GM21360 (cell line): ENCODE results near the gene IP6K3.

Experiments
- ATAC-seq: cut with Tn5 transposase; IDR thresholded peaks from one replicate; pipeline ENCODE4 v1.9.1; 2021; ENCODE audit warnings: mild to moderate bottlenecking, moderate library complexity; ENCODE audit not compliant: unreplicated experiment

IP6K3 gene

GRCh38 chr6:33742092-33742491, 4.6 kb downstream of the IP6K3 start:
- no peak for ATAC-seq

DNA sequence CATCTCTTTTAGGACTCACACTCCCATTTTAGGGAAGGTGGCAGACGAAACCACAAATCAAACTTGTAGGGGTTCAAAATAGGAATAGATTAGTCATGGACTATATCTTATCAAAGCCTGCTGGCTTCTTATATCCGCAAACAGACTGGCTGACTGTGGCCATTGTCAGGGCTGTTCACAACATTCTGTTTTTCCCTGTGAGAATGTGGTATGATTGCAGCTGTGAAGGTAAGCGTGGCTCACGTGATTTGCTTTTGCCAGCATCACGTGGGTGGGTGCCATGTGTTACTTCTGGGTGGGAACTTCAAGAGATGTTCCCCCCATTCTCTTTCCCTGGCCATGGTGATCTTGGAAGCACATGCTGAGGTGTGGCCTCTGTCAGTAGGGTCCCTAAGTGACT, 5.9 kb downstream of the IP6K3 start:
- ATAC-seq: no peak

DNA sequence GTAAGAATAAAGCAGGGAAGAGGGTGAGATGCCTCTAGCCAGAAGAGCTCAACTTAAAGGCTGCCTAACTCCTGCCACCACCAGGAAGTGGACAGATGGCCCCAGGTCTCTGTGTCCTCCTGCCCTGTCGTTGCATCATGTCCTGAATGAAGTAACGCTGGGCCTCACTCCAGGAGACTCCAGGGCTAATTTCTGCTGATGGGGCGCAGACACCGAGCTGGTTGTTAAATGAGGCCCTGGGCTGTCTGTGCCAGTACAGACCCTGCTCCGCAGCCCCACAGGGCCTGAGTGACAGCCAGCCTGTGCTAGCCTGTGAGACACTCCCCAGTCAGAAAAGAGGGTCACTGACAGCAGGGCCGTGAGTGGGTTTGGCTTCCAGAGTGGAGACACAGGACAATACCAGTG, 6.5 kb downstream of the IP6K3 start:
- ATAC-seq: no peak

DNA sequence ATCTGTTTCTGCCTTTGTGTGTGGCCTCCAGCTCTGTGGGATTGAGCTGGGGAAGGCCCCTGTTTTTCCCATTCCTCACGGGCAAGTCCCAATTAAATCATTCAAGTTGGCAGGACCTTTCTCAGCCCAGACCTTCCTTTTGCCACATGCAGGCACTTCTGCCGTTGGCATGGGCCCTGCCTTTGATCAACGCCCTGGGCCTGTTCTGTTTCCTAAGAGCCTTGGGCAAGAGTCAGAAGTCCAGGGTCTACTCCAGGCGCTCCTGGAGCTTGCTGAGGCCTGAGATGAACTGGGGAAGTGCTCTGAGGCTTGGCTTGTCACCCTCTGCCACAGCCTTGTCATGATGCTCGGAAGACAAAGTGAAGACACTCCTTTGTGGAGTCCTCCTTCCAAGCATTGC, 7.1 kb downstream of the IP6K3 start:
- ATAC-seq: no peak

- ATAC-seq: no peak
Observed at GRCh38 chr6:33738879-33739278, 7.8 kb downstream of the IP6K3 start.

DNA sequence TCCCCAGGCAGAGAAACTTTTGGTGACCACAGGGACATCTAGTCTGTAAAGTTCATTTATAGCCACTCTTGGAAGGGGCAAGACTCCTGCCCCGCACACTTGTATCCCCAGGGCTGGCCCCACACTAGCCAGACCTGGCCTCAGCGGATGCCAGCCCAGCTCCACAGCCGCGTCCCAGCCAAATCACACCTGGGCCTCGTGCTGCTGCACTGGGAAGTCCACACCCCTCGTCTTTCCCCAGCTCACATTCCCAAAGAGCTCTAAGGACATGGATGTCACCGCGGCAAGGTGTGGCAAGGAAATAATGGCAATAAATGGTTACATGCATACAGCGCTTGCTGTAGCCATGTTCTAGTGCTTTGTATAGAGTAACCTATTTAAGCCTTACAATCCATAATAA, 8.6 kb downstream of the IP6K3 start:
- no peak for ATAC-seq

DNA sequence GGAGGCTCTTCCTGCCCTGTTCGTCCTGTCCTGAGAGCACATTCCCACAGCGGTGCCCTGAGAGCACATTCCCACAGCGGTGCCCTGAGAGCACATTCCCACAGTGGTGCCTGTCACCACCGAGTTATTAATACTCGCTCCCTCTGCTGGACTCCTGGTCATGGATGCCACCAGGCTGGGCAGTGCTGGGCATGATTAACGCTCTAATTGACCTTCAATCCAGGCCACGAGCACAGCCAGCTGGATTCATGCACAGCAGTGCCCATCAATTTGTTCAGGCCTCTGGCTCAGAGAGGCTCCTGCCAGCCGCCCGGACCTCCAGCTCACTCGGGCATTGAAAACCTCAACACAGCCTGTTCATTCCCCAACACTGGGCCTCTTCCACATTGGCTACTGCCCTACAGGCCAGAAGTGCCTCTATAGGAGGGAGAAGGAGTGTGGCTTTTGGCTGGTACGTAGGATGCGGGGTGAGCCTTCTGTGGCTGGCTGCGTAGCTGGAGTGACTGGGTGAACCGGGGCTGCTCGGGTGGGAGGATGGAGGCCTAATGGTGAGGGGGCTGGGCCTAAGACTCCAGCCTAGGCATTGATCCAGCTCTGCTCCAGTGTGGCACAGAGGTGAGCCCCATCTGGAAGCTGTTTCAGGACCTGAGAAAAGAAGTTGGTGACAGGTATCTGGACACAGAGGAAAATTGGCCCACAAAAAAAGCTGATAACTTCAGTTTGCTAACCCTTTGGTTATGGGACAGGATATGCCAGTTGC, 9.3 kb downstream of the IP6K3 start:
- ATAC-seq: no peak

DNA sequence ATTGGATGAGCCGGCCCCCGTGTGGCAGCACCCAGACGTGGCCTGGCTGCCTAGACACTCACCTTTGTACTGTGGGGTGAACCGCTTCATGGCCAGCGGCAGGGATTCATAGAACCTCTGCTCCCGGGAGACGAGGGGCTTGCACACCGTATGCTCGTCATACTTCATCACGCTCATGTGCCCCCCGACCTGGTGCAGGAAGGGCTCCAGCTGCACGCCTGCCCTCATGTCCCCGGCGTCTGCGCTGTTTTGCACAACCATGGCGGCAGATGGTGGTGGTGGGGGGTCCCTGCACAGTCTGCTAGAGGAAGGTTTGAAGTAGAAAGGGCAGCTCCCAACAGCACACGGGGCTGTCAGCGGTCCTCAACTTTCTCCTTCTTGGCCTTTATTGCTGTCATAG, 11.5 kb downstream of the IP6K3 start:
- no peak for ATAC-seq

DNA sequence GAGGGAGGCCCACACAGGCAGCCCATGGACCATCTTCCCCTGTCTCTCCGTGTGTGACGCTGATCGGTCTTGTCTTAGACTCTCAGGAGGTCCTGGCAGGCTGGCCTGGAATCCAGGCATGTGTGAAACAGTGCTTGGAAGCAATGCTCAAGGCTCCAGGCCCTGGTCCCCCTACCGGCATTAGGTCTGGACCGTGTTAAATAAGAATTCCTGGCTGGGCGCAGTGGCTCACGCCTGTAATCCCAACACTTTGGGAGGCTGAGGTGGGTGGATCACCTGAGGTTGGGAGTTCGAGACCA, 13.0 kb downstream of the IP6K3 start:
- no peak for ATAC-seq

- no peak for ATAC-seq
Observed at GRCh38 chr6:33732817-33733708, 13.6 kb downstream of the IP6K3 start.

GRCh38 chr6:33732385-33732784, 14.3 kb downstream of the IP6K3 start:
- ATAC-seq: no peak

GRCh38 chr6:33731751-33732282, 14.9 kb downstream of the IP6K3 start:
- no peak for ATAC-seq

DNA sequence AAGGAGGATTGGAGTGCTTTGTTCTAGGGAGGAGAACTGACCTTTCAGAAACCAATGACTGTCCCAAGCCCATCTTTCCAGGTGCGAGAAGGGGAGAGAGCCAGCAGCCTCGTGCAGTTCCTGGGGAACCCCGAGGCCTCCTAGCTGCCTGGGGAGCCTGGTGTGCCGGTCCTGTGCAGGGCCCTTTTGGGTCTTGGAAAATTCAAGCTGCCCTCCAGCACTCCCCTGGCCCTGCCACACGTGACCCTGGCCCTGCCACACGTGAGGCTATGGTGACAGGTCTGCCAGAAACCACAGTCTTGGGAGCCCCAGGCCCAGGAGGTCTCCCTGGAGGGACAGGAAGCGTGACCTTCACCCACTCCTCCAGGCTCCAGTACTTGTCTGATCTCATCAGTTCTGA, 15.7 kb downstream of the IP6K3 start:
- ATAC-seq: no peak

- ATAC-seq: no peak
Observed at GRCh38 chr6:33730611-33731010, 16.1 kb downstream of the IP6K3 start.

DNA sequence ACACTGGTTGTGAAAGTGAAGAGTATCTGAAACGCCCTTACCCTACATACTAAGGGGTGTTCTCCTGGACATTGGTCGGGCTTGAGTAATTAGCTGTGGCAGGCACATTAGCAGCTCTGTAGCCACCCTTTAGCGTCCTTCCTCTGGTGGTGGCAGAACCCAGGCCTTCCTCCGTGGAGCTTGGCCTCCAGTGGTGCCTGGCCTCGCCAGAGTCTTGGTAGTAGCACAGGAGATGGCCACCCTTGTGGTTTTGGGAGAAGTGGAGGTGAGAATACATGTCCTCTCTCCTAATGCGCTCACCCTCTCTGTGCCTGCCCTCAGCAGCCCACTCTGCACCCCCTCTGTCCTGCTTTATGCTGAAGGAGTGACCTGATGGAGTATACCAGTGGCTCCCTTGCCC, 17.6 kb downstream of the IP6K3 start:
- no peak for ATAC-seq

GRCh38 chr6:33728438-33728837, 18.3 kb downstream of the IP6K3 start:
- ATAC-seq: no peak

DNA sequence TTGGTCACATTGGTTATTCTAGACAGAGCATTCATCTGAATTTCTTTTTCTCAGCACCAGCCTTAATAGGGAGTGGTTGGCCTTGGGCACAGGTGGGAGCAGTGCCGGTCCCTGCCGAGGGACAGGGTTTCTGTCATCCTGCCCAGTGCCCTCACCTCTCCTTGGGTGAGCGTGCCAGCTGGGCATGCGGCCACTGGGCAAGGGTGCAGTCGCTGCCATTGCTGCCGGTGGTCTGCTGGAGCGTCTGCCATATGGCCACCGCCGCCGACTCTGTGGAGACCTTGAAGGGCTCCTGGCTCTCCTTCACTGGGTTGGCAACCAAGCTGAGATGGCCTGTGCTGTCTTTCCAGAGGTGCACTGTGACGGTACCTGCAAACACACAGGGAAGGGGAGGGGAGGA, 18.8 kb downstream of the IP6K3 start:
- no peak for ATAC-seq

- ATAC-seq: no peak
Observed at GRCh38 chr6:33727126-33727525, 19.6 kb downstream of the IP6K3 start.

DNA sequence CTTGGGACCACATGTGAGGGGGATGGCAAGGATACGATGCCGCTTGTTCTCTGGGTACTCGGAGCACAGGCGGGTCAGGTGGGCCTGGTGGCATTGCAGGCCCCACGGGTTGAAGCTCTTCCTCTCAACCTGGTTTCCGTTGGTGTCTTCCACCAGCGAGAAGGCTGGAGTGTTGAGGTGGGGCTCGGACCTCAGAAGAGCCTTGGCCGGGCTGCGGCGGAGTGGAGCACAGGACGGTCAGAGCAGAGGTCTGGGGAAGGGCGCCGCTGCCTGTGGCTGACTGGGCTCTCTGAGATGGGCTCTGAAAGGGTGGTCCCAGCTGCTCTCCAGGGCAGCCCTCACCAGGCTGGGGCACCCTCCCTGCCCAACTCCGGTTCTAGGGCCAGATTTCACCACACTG, 20.0 kb downstream of the IP6K3 start:
- no peak for ATAC-seq

DNA sequence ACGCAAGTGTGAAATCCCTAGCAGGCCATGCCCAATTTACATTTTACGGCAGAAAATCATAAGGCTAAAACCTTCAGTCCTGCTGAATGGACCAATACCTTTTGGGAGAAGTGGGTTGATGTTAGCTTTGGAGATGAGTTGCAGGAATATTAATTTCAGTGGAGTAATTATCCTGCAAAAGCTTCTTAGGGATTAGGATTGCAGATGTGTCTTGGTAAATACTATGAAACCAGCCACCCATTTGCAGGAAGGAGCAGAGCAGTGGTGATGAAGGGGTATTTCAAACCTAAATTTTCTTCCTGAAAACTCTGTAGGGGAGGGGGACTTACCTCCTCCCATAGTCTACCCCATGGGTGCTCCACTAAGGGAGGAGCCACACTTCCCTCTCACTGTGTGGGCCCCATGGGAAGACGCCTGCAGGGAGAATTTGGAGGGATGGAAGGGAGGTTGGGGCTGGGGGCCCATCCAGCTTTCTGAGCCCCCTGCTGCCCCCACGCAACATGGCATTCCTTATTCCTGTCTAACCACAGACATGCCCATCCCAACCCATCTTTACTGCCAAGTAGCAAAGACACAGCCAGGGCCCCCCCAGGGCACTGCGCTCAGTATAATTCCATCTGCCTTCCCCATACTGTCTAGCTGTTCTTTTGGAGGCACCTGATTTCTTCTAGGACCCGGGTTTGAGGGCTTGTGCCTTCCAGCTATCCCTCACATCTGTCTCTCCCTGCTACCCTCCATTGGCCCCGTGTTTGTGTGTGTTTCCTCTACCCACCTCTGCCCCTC, 20.6 kb downstream of the IP6K3 start:
- ATAC-seq: no peak

DNA sequence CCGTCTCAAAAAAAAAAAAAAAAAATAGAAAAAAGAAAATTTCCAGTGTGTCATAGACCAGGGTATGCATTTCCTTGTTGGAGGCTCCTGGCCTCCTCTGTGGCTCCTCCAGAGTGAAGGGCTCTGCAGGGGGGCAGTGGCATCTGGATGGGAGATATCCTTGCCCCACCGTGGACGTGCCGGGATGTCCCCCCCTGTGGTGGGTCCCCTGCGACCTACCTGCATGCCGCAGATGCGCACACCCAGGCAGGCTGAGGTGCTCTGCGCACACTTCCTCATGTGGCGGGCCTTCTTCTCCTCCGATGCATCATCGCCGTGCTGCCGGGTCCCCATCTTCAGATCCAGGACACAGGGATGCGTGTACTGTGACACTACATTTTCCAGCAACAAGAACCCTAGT, 21.5 kb downstream of the IP6K3 start:
- ATAC-seq: no peak
